ENCODE data around the gene TMEM151A. TPM values are rescaled to one million over a fixed set of nuclear protein-coding genes. Genes with fewer than 3 reads are reported as not detected.

The TMEM151A gene
- total RNA-seq, 1 donor from 2014 or later, result not detected

DNA sequence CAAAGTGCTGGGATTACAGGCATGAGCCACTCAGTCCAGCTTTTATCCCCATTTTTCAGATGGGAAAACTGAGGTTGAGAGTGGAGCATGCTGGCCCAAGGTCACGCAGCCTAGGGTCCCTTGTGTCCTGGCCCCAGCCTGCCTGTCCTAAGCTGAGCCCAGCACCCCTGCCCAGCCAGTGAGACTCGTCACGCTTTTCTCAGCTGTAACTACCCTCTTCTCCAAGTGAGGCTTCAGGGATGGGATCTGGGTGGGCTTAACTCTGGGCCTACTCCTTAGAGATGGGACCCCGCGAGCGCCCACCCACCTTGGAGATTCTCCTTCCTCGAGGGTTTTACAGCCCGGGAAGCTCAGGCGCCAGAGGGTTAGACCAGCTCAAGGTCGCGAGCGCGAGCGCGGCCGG lies 390 bp upstream of the TMEM151A start:
- DNase-seq, result no peak
- intact Hi-C loops (cut with micrococcal nuclease), result no loop called here
- H3K27ac ChIP-seq (replicated peaks), result no peak overlapping the region
- peaks cover 36% of the 10 kb centered on the region for H3K4me1 ChIP-seq
- TF ChIP-seq, protein P1, sequence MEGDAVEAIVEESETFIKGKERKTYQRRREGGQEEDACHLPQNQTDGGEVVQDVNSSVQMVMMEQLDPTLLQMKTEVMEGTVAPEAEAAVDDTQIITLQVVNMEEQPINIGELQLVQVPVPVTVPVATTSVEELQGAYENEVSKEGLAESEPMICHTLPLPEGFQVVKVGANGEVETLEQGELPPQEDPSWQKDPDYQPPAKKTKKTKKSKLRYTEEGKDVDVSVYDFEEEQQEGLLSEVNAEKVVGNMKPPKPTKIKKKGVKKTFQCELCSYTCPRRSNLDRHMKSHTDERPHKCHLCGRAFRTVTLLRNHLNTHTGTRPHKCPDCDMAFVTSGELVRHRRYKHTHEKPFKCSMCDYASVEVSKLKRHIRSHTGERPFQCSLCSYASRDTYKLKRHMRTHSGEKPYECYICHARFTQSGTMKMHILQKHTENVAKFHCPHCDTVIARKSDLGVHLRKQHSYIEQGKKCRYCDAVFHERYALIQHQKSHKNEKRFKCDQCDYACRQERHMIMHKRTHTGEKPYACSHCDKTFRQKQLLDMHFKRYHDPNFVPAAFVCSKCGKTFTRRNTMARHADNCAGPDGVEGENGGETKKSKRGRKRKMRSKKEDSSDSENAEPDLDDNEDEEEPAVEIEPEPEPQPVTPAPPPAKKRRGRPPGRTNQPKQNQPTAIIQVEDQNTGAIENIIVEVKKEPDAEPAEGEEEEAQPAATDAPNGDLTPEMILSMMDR (IDR thresholded peaks at IDR 0.05; ENCODE audit: borderline replicate concordance), result no peak
- peak overlapping the region; percentile 60 for H3K4me3 ChIP-seq
- H3K27me3 ChIP-seq (ENCODE audit: low read depth), result peaks cover 59% of the 10 kb centered on the region
- no peaks in the 10 kb centered on the region for H3K36me3 ChIP-seq
- no peaks in the 10 kb centered on the region for H3K9me3 ChIP-seq (replicated peaks)

DNA sequence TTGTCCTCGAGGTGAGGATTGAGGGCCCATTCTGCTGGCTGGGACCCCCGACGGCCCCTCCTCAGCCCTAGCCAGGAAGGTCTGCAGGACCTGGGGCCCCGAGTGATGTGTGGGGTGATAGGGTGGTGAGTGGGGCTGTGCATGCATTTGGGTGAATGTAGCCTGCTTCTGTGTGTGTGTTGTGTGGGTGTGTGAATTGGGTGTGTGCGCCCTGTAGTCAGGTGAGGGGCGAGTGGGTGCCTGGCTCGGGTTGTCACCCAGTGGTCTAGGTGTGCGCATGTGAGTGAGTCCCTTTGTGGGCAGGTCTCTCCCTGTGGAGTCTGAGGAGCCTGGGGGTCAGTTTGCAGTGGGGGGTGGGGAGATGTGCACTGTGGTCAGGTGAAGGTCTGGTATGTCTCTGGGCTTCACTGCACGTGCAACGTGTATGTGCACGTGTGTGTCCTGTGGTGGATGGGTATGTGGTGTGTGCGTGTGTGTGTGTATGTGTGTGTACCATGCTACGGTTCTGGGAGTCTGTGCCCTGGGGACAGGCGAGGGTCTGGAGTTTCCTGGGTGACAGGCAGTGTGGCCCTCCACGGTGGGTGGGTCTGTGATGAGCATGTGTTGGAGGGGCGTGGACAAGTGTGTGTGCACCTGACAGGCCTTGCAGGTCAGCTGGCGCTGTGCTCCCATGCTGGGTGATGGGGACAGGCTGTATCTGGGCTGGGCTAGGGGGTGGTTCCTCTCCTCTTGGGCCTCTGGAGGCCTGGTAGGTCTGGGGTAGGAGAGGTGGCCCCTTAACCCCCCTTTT lies 1.0 kb downstream of the TMEM151A start:
- no peaks in the 10 kb centered on the region for H3K9me3 ChIP-seq (replicated peaks)
- H3K4me3 ChIP-seq, result peak overlapping the region; percentile 60
- TF ChIP-seq, protein P1 (IDR thresholded peaks at IDR 0.05; ENCODE audit: borderline replicate concordance), result no peak
- DNase-seq, result no peak
- H3K36me3 ChIP-seq, result no peaks in the 10 kb centered on the region
- H3K4me1 ChIP-seq, result peaks cover 28% of the 10 kb centered on the region
- no peak overlapping the region for H3K27ac ChIP-seq (replicated peaks)
- intact Hi-C loops (cut with micrococcal nuclease), result no loop called here
- peaks cover 67% of the 10 kb centered on the region for H3K27me3 ChIP-seq (ENCODE audit: low read depth)

DNA sequence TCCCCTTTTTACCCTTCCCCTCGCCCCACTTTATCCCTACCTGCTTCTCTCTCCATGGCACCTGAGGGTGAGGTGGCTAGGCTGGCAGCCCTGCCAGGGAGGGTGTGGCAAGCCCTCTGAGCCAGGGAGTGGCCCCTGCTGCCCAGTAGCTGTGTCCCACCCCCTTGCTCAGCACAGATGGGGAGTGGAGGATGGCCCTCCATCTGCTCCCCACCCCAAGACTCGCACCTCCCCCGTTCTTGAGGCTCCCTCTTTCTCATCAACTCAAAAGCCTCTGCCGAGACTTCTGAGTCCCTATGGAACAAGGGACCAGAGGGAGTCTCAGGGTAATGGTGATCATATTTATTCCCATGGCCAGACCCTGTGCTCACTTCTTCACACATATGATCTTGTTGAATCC lies 1.7 kb downstream of the TMEM151A start:
- DNase-seq, result no peak
- peaks cover 22% of the 10 kb centered on the region for H3K4me1 ChIP-seq
- H3K36me3 ChIP-seq, result no peaks in the 10 kb centered on the region
- TF ChIP-seq, protein P1 (IDR thresholded peaks at IDR 0.05; ENCODE audit: borderline replicate concordance), result no peak
- no peak overlapping the region for H3K4me3 ChIP-seq
- no peak overlapping the region for H3K27ac ChIP-seq (replicated peaks)
- intact Hi-C loops (cut with micrococcal nuclease), result no loop called here
- H3K27me3 ChIP-seq (ENCODE audit: low read depth), result peaks cover 67% of the 10 kb centered on the region
- no peaks in the 10 kb centered on the region for H3K9me3 ChIP-seq (replicated peaks)

DNA sequence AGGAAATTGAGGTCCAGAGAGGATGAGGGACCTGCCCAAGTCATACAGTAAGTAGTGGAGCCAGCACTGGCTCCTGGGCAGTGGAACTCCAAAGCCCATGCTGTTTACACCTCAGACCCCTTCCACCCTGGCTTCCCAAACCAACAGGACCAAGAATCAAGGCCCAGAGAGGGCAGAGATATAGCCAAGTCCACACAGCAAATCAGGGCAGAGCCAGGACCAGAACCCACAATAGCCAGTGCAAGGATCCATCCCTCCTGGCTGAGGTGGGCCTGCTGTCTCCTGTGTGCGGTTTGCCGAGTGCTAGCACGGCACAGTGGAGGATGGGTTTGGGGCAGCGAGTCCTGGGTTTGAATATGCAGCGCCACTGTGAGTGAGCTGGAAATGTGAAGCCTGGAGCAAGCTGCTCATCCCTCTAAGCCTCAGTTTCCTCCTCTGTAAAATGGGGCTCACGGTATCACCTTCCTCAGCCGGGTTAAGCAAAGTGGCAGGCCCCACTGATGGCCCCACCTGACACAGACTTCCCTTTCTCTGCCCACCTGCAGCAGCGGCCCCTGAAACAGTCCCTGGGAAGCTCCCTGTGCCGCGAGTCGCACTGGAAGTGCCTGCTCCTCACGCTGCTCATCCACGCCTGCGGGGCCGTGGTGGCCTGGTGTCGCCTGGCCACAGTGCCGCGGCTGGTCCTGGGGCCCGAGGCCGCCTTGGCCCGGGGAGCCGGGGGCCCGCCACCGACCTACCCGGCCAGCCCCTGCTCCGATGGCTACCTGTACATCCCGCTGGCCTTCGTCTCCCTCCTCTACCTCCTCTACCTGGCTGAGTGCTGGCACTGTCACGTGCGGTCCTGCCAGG lies 2.3 kb downstream of the TMEM151A start:
- H3K9me3 ChIP-seq (replicated peaks), result no peaks in the 10 kb centered on the region
- peaks cover 67% of the 10 kb centered on the region for H3K27me3 ChIP-seq (ENCODE audit: low read depth)
- no peak overlapping the region for H3K27ac ChIP-seq (replicated peaks)
- no peaks in the 10 kb centered on the region for H3K36me3 ChIP-seq
- no peak for DNase-seq
- peaks cover 17% of the 10 kb centered on the region for H3K4me1 ChIP-seq
- intact Hi-C loops (cut with micrococcal nuclease), result no loop called here
- H3K4me3 ChIP-seq, result no peak overlapping the region
- TF ChIP-seq, protein P1 (IDR thresholded peaks at IDR 0.05; ENCODE audit: borderline replicate concordance), result no peak

DNA sequence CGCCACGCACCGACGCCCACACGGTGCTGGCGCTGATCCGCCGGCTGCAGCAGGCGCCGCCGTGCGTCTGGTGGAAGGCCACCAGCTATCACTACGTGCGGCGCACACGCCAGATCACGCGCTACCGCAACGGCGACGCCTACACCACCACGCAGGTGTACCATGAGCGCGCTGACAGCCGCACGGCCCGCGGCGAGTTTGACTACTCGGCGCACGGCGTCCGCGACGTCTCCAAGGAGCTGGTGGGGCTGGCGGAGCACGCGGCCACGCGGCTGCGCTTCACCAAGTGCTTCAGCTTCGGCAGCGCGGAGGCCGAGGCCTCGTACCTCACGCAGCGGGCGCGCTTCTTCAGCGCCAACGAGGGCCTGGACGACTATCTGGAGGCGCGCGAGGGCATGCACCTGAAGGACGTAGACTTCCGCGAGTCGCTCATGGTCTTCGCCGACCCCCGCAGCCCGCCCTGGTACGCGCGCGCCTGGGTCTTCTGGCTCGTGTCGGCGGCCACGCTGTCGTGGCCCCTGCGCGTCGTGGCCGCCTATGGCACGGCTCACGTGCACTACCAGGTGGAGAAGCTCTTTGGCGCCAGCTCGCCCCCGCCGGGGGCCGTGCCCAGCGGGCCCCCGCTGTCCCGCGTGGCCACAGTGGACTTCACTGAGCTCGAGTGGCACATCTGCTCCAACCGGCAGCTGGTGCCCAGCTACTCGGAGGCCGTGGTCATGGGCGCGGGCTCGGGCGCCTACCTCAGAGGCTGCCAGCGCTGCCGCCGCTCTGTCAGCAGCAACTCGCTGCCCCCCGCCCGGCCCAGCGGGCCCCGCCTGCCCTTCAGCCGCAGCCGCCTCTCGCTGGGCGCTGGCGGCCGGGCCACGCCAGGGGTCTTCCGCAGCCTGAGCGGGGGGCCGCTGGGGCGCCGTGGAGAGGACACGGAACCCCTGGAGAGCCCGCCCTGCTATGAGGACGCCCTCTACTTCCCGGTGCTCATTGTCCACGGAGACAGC lies 3.2 kb downstream of the TMEM151A start:
- intact Hi-C loops (cut with micrococcal nuclease), result no loop called here
- Histone ChIP-seq H3K36me3 (no peaks in the 10 kb centered on the region), H3K4me1 (peaks cover 13% of the 10 kb centered on the region), H3K27me3 (ENCODE audit: low read depth) (peaks cover 67% of the 10 kb centered on the region), H3K27ac (replicated peaks) (no peak overlapping the region), H3K4me3 (no peak overlapping the region), H3K9me3 (replicated peaks) (no peaks in the 10 kb centered on the region)
- TF ChIP-seq, protein P1 (IDR thresholded peaks at IDR 0.05; ENCODE audit: borderline replicate concordance), result no peak
- no peak for DNase-seq

Data from left ventricle myocardium inferior (tissue), 1 donor.